PC-3 (cell line): ENCODE results near the gene GALK2. TPM values are rescaled to one million over a fixed set of nuclear protein-coding genes. Genes with fewer than 3 reads are reported as not detected.
"Not testable (repeated sequence)": the region's sequence is repeated elsewhere in the genome, so short reads cannot be mapped to it uniquely, and the experiment has no call there.

Experiments
- ATAC-seq: fragments of 200-7000 bp; cut with Tn5 transposase; 2 replicates; pipeline ENCODE4 v1.9.1; 2020; ENCODE audit warnings: mild to moderate bottlenecking, moderate library complexity
- BruUV-seq: library from RNA; stranded (reverse); fragments of 400-500 nt; replicated peaks from 2 replicates; lab custom pipeline; 2021; lab: Mats Ljungman, UMichigan
- CTCF ChIA-PET: fragments of 300-600 bp; sonication (Branson Sonifier 250); formaldehyde crosslinking; loops from one replicate; lab custom pipeline; 2022; ENCODE audit warnings: antibody characterized with exemption; lab: Charles Lee
- POLR2A ChIA-PET: fragments of 300-600 bp; sonication (Branson Sonifier 250); formaldehyde crosslinking; loops from one replicate; lab custom pipeline; 2022; ENCODE audit warnings: antibody characterized with exemption; ENCODE audit not compliant: unreplicated experiment; lab: Charles Lee
- DNase-seq: peaks from one replicate; pipeline ENCODE4 v3.0.0-alpha.2; 2015
- H2AFZ ChIP-seq: fragments of 300-600 bp; sonication (generic); 2 replicates; pipeline ENCODE4 v1.6.0; 2016; ENCODE audit warnings: antibody characterized with exemption, low read length
- H3F3A ChIP-seq: fragments of 300-600 bp; sonication (generic); one replicate; pipeline ENCODE4 v1.6.0; 2017; ENCODE audit warnings: antibody characterized with exemption, low read length, control low read depth, mild to moderate bottlenecking; ENCODE audit not compliant: unreplicated experiment
- H3K27ac ChIP-seq: fragments of 300-600 bp; sonication (generic); 2 replicates; pipeline ENCODE4 v1.5.1; 2016; ENCODE audit warnings: mild to moderate bottlenecking, low read length
- H3K27me3 ChIP-seq: fragments of 300-600 bp; sonication (generic); 2 replicates; pipeline ENCODE4 v1.6.1; 2016; ENCODE audit warnings: low read length, mixed read lengths
- H3K36me3 ChIP-seq: fragments of 300-600 bp; sonication (generic); 2 replicates; pipeline ENCODE4 v1.6.1; 2016; ENCODE audit warnings: low read depth, mixed run types, low read length, mixed read lengths
- H3K4me1 ChIP-seq: fragments of 300-600 bp; sonication (generic); 2 replicates; pipeline ENCODE4 v1.5.1; 2016; ENCODE audit warnings: low read length; ENCODE audit not compliant: insufficient read depth
- H3K4me2 ChIP-seq: fragments of 300-600 bp; sonication (generic); 2 replicates; pipeline ENCODE4 v1.6.0; 2016; ENCODE audit warnings: low read length
- H3K4me3 ChIP-seq: fragments of 300-600 bp; sonication (generic); 2 replicates; pipeline ENCODE4 v1.5.1; 2016; ENCODE audit warnings: mild to moderate bottlenecking, low read length, mixed read lengths
- H3K79me2 ChIP-seq: fragments of 300-600 bp; sonication (generic); 2 replicates; pipeline ENCODE4 v1.6.1; 2017; ENCODE audit warnings: low read length, mixed read lengths
- H3K9ac ChIP-seq: fragments of 300-600 bp; sonication (generic); 2 replicates; pipeline ENCODE4 v1.6.0; 2016; ENCODE audit warnings: mild to moderate bottlenecking, low read length
- H3K9me2 ChIP-seq: fragments of 300-600 bp; sonication (generic); replicated peaks from 2 replicates; pipeline ENCODE4 v1.6.1; 2016; ENCODE audit warnings: mixed run types, low read length, mixed read lengths
- H3K9me3 ChIP-seq: fragments of 300-600 bp; sonication (generic); 2 replicates; pipeline ENCODE4 v1.6.1; 2016; ENCODE audit warnings: low read length, mixed read lengths
- H4K20me1 ChIP-seq: fragments of 300-600 bp; sonication (generic); 2 replicates; pipeline ENCODE4 v1.6.1; 2016; ENCODE audit warnings: low read length, mixed read lengths
- CTCF ChIP-seq: fragments of 300-600 bp; sonication (generic); conservative IDR thresholded peaks from 2 replicates; pipeline ENCODE4 v1.5.1; 2017; ENCODE audit warnings: antibody characterized with exemption, low read depth, mild to moderate bottlenecking, low read length
- EZH2 ChIP-seq: fragments of 300-600 bp; sonication (generic); IDR thresholded peaks from one replicate; pipeline ENCODE4 v1.6.1; 2017; ENCODE audit warnings: antibody characterized with exemption, mild to moderate bottlenecking, low read length; ENCODE audit not compliant: unreplicated experiment
- EZH2phosphoT487 ChIP-seq: fragments of 300-600 bp; sonication (generic); IDR thresholded peaks from 2 replicates; pipeline ENCODE4 v1.6.1; 2018; ENCODE audit warnings: mild to moderate bottlenecking, antibody characterized with exemption, low read length, borderline replicate concordance
- intact Hi-C: fragments of 100-400 bp; cut with micrococcal nuclease; formaldehyde crosslinking; loops from 2 replicates; pipeline ENCODE4 v1.9.0; 2023
- total RNA-seq: library from RNA; depleted of rRNA; stranded (reverse); fragments of >200 nt; gene quantifications from 2 replicates; pipeline ENCODE4 v1.2.3, GENCODE V29; 2014

Gene GALK2
- total RNA-seq, 1 experiment from 2014 or later: 27.2 TPM

GRCh38 chr15:49174902-49175301 lies 4.9 kb downstream of the GALK2 start:
- Histone ChIP-seq H2AFZ (no peak overlapping the region), H3K27me3 (no peaks in the 10 kb centered on the region), H3K4me3 (no peak overlapping the region), H3K79me2 (peaks cover 47% of the 10 kb centered on the region), H4K20me1 (no peaks in the 10 kb centered on the region), H3K4me2 (no peak overlapping the region), H3K9me3 (no peaks in the 10 kb centered on the region), H3K9me2 (no peaks in the 10 kb centered on the region), H3K4me1 (0 out of 2 replicates have a peak, but pooled peaks cover 8% of the 10 kb centered on the region), H3K36me3 (no peaks in the 10 kb centered on the region; the same call in 1 of the 2 replicates), H3F3A (no peaks in the 10 kb centered on the region), H3K27ac (no peak overlapping the region), H3K9ac (no peak overlapping the region)
- BruUV-seq: no TSS peak
- TF ChIP-seq EZH2: no peak
- TF ChIP-seq CTCF: no peak
- no peak for TF ChIP-seq EZH2phosphoT487
- ATAC-seq (no peak), DNase-seq (no peak)
- ChIA-PET POLR2A (no interaction called here), CTCF (no interaction called here)
- intact Hi-C loops: no loop called here

GRCh38 chr15:49175582-49176397 lies 5.7 kb downstream of the GALK2 start:
- H2AFZ ChIP-seq, H3K27me3 ChIP-seq, BruUV-seq, ATAC-seq, H3K36me3 ChIP-seq, H3F3A ChIP-seq, CTCF ChIA-PET, H3K9ac ChIP-seq, intact Hi-C loops, H3K27ac ChIP-seq, H3K4me1 ChIP-seq, H3K4me2 ChIP-seq, H3K4me3 ChIP-seq, POLR2A ChIA-PET, H3K9me3 ChIP-seq, H4K20me1 ChIP-seq, H3K9me2 ChIP-seq, DNase-seq: not testable (repeated sequence)
- H3K79me2 ChIP-seq: peaks cover 42% of the 10 kb centered on the region

- Histone ChIP-seq H3K4me2 (no peak overlapping the region), H3F3A (no peaks in the 10 kb centered on the region), H2AFZ (no peak overlapping the region), H3K9me3 (no peaks in the 10 kb centered on the region), H3K79me2 (peaks cover 15% of the 10 kb centered on the region), H3K4me1 (no peaks in the 10 kb centered on the region), H3K4me3 (no peak overlapping the region), H3K36me3 (no peaks in the 10 kb centered on the region; the same call in 1 of the 2 replicates), H4K20me1 (no peaks in the 10 kb centered on the region), H3K9me2 (no peaks in the 10 kb centered on the region), H3K9ac (no peak overlapping the region), H3K27ac (no peak overlapping the region), H3K27me3 (no peaks in the 10 kb centered on the region)
- no peak for ATAC-seq
- CTCF ChIA-PET: no interaction called here
- no TSS peak for BruUV-seq
- intact Hi-C loops: no loop called here
- POLR2A ChIA-PET: no interaction called here
- no peak for DNase-seq
- no peak for TF ChIP-seq CTCF
Observed at GRCh38 chr15:49178497-49178896, 8.4 kb downstream of the GALK2 start.
